BLaER1 treated with 17β-estradiol and CSF1 and Interleukin-3, amounts not matched to agents 10 nM and 100 nM (cell line): Measurements from ENCODE around the gene UBAC1.

Experiments
- H3K27ac ChIP-seq, 11 experiments: shearing (Covaris generic); formaldehyde crosslinking; 2 replicates each; pipeline ENCODE4 v1.8.1; 2022
- H3K27me3 ChIP-seq, 11 experiments: shearing (Covaris generic); formaldehyde crosslinking; 2 replicates each; pipeline ENCODE4 v1.8.1; 2022
- H3K36me3 ChIP-seq, 11 experiments: shearing (Covaris generic); formaldehyde crosslinking; 2 replicates each; pipeline ENCODE4 v1.8.1; 2022
- H3K4me1 ChIP-seq, 10 experiments: shearing (Covaris generic); formaldehyde crosslinking; 2 replicates each; pipeline ENCODE4 v1.8.1; 2022
- H3K4me2 ChIP-seq, 11 experiments: shearing (Covaris generic); formaldehyde crosslinking; 2 replicates each; pipeline ENCODE4 v1.8.1; 2022
- H3K4me3 ChIP-seq, 10 experiments: shearing (Covaris generic); formaldehyde crosslinking; 2 replicates each; pipeline ENCODE4 v1.8.1; 2022
- H3K9ac ChIP-seq, 11 experiments: shearing (Covaris generic); formaldehyde crosslinking; 2 replicates each; pipeline ENCODE4 v1.8.1; 2022
- H3K9me3 ChIP-seq, 11 experiments: shearing (Covaris generic); formaldehyde crosslinking; replicated peaks in 1 of 11; 2 replicates each; pipeline ENCODE4 v1.8.1; 2022
- H4K20me1 ChIP-seq, 11 experiments: shearing (Covaris generic); formaldehyde crosslinking; 2 replicates each; pipeline ENCODE4 v1.8.1; 2022
- Cebpa-rat ChIP-seq, 11 experiments: shearing (Covaris generic); IDR thresholded peaks; 2 replicates each; pipeline ENCODE4 v1.8.1; 2022

Gene UBAC1

GRCh38 chr9:135939351-135940265 lies 21.6 kb downstream of the UBAC1 start:
- Histone ChIP-seq H3K4me3 (no peak overlapping the region), H3K9me3 (peaks cover 6 to 22% (median 12%) of the 10 kb centered on the region in 11 experiments; a peak in 18 of 22 replicates), H3K27ac (no peak overlapping the region), H3K4me2 (no peak overlapping the region), H3K27me3 (no peaks in the 10 kb centered on the region), H3K9ac (0 out of 22 replicates have a peak overlapping the region, but pooled peaks of 1 of the 11 experiments have one; percentile 29), H3K4me1 (peaks cover 7 to 12% (median 9%) of the 10 kb centered on the region in 10 experiments), H3K36me3 (peaks cover 79 to 100% (median 93%) of the 10 kb centered on the region in 11 experiments), H4K20me1 (peaks cover 30 to 92% (median 69%) of the 10 kb centered on the region in 11 experiments)
- no peak for TF ChIP-seq Cebpa-rat (IDR thresholded peaks at IDR 0.05)

GRCh38 chr9:135937521-135938489 lies 23.4 kb downstream of the UBAC1 start:
- peaks cover 6 to 22% (median 12%) of the 10 kb centered on the region in 11 experiments; a peak in 18 of 22 replicates for H3K9me3 ChIP-seq
- H3K4me2 ChIP-seq: no peak overlapping the region
- H4K20me1 ChIP-seq: peaks cover 20 to 92% (median 66%) of the 10 kb centered on the region in 11 experiments
- H3K4me3 ChIP-seq: no peak overlapping the region
- no peak for TF ChIP-seq Cebpa-rat (IDR thresholded peaks at IDR 0.05)
- no peak overlapping the region for H3K27ac ChIP-seq
- peaks cover 84 to 100% (median 96%) of the 10 kb centered on the region in 11 experiments for H3K36me3 ChIP-seq
- no peak overlapping the region for H3K9ac ChIP-seq
- H3K27me3 ChIP-seq: no peaks in the 10 kb centered on the region
- 0 out of 20 replicates have a peak, but pooled peaks cover 0 to 5% (median 0%) of the 10 kb centered on the region in 10 experiments for H3K4me1 ChIP-seq

DNA sequence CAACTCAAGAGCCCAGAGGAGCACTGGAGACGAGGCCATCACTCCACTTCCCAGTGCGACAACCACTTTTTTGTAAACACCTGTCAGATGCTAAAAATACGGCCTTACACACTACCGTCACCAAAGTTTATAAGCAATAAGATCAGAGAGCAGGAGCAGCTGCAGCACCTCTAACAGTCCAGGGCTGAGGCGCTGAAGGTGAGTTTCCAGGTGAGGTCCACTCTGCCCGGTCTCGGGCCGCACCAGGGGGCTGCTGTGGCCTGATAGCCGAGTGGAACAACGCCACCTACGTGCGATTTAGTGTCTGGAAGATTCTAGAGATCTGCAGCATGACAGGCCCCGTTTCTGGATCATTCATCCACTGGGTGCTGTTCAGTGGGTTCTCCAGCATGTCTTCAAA lies 28.1 kb downstream of the UBAC1 start:
- peaks cover 62 to 95% (median 79%) of the 10 kb centered on the region in 11 experiments for H3K36me3 ChIP-seq
- no peak overlapping the region for H3K27ac ChIP-seq
- no peak overlapping the region for H3K9ac ChIP-seq
- no peak overlapping the region for H3K4me3 ChIP-seq
- peaks cover 6 to 22% (median 12%) of the 10 kb centered on the region in 11 experiments; a peak in 18 of 22 replicates for H3K9me3 ChIP-seq
- H3K4me2 ChIP-seq: no peak overlapping the region
- no peak for TF ChIP-seq Cebpa-rat (IDR thresholded peaks at IDR 0.05)
- peaks cover 35 to 89% (median 67%) of the 10 kb centered on the region in 11 experiments for H4K20me1 ChIP-seq
- H3K4me1 ChIP-seq: peaks cover 1 to 32% (median 26%) of the 10 kb centered on the region in 10 experiments; a peak in 17 of 20 replicates
- no peaks in the 10 kb centered on the region for H3K27me3 ChIP-seq

DNA sequence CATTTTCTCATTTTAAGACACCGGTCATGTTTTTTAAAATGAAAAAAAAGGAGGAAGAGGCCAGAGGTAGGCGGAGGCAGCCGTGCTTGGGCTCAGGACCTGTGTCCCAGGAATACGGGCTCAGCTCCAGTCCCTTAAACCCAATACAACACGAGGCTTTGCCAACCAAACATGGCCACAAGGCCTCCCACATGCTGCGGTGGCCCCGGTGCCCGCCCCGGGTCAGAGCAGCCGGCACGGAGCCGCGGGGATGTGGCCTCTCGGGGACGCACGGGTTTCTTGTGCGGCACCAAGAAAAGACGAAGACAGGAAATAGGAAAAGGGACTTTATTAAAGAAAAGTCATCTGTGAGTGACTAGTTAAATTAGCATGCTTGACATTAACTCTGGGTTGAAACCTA lies 28.5 kb downstream of the UBAC1 start:
- Histone ChIP-seq H3K36me3 (peaks cover 57 to 90% (median 74%) of the 10 kb centered on the region in 11 experiments), H4K20me1 (peaks cover 35 to 89% (median 67%) of the 10 kb centered on the region in 11 experiments), H3K4me2 (no peak overlapping the region), H3K9me3 (peaks cover 6 to 18% (median 12%) of the 10 kb centered on the region in 11 experiments; a peak in 18 of 22 replicates), H3K4me3 (no peak overlapping the region), H3K27me3 (no peaks in the 10 kb centered on the region), H3K4me1 (peaks cover 6 to 32% (median 27%) of the 10 kb centered on the region in 10 experiments), H3K27ac (no peak overlapping the region), H3K9ac (no peak overlapping the region)
- no peak for TF ChIP-seq Cebpa-rat (IDR thresholded peaks at IDR 0.05)

DNA sequence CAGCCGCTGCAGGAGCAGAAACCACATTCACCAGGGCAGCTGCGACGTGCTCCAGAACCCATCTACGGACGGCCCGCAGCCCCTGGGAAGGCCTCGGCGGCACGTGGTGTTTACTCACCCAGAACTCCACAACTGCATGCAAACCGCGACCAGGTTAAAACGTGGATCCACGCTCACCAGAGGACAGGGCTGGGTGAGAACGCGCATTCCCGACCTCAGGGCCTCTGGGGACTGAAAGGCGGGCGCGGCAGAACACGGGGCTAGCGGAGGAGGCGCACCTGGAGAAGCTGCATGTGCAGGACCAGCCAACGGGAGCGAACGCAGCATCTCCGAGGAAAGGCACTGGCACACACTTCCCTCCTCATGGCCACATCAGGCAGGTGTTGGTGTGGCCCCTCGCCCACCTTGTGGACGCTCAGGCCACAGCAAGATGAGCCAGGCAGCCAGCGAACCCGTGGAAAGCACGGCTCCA lies 29.8 kb downstream of the UBAC1 start:
- Histone ChIP-seq H3K4me1 (peaks cover 19 to 43% (median 30%) of the 10 kb centered on the region in 10 experiments), H3K27me3 (no peaks in the 10 kb centered on the region), H4K20me1 (peaks cover 35 to 92% (median 74%) of the 10 kb centered on the region in 11 experiments), H3K9me3 (peaks cover 2 to 5% (median 4%) of the 10 kb centered on the region in 11 experiments; a peak in 17 of 22 replicates), H3K4me3 (no peak overlapping the region), H3K9ac (peak overlapping the region in 2 of 11 experiments; percentile 9 to 29; a peak in 1 of 22 replicates), H3K27ac (no peak overlapping the region), H3K36me3 (peaks cover 45 to 81% (median 64%) of the 10 kb centered on the region in 11 experiments), H3K4me2 (peak overlapping the region in 7 of 11 experiments; percentile 4 to 61 (median 33); a peak in 12 of 22 replicates)
- TF ChIP-seq Cebpa-rat (IDR thresholded peaks at IDR 0.05): no peak

DNA sequence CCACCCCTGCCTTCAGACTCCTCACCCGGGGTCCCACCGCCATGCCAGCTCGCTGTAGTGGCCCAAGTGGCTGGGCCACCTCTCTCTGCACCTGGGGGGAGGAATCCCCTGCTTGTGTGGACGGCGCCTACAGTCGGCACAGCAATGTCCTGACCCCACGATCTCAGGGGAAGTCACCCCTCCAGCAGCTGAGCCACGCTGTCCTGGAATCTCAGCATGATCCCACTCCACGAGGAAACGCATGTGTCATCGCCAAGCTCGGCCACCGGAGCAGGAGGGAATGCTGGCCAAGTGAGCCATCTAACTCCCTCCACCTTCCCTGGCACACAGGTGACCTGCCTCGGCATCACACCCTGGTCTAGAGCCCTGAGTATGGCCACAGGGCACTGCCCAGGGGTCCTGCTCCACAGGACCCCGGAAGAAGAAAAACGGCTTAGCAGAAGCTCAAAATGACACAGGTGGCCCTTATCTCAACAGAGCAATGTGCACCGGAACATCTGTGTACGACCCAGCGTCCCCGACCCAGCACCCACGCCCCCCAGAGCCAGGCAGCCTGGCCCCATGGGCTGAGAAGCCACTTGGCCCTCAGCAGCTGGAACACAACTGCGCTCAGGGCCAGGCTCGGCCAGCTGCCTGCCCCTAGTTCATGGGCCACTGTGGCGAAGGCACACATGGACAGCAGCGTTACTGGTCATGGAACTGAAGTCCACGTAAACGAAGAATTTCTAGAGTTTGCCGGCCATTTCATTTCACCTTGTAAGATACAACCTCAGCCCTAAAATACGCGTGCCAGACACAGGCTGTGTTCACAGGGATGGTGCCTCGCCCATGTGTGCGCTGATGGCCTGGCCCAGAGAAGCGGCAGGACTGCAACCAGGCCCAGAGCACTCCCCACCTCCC lies 30.5 kb downstream of the UBAC1 start:
- Histone ChIP-seq H3K4me1 (peaks cover 26 to 46% (median 32%) of the 10 kb centered on the region in 10 experiments), H3K36me3 (peaks cover 38 to 81% (median 60%) of the 10 kb centered on the region in 11 experiments), H3K4me2 (peak overlapping the region in 8 of 11 experiments; percentile 2 to 61 (median 32); a peak in 13 of 22 replicates)

GRCh38 chr9:135929656-135930445 lies 31.3 kb downstream of the UBAC1 start:
- no peak overlapping the region for H3K4me3 ChIP-seq
- H3K4me1 ChIP-seq: peaks cover 26 to 46% (median 32%) of the 10 kb centered on the region in 10 experiments
- TF ChIP-seq Cebpa-rat (IDR thresholded peaks at IDR 0.05): no peak
- H3K27ac ChIP-seq: no peak overlapping the region
- H4K20me1 ChIP-seq: peaks cover 35 to 95% (median 77%) of the 10 kb centered on the region in 11 experiments
- H3K4me2 ChIP-seq: peak overlapping the region in 7 of 11 experiments; percentile 4 to 61 (median 33); a peak in 12 of 22 replicates
- H3K36me3 ChIP-seq: peaks cover 34 to 81% (median 52%) of the 10 kb centered on the region in 11 experiments
- H3K27me3 ChIP-seq: no peaks in the 10 kb centered on the region
- no peak overlapping the region for H3K9ac ChIP-seq
- H3K9me3 ChIP-seq: no peaks in the 10 kb centered on the region

More for the DNA sequence above, 30.5 kb downstream of the UBAC1 start:
- H3K9ac ChIP-seq: peak overlapping the region in 2 of 11 experiments; percentile 9 to 29; a peak in 2 of 22 replicates
- no peaks in the 10 kb centered on the region for H3K9me3 ChIP-seq
- H3K27me3 ChIP-seq: no peaks in the 10 kb centered on the region
- no peak overlapping the region for H3K4me3 ChIP-seq
- no peak overlapping the region for H3K27ac ChIP-seq
- H4K20me1 ChIP-seq: peaks cover 35 to 97% (median 77%) of the 10 kb centered on the region in 11 experiments
- TF ChIP-seq Cebpa-rat (IDR thresholded peaks at IDR 0.05): no peak
